Calu3 (cell line): ENCODE data around the gene KLF14. TPM values are rescaled to one million over a fixed set of nuclear protein-coding genes. Genes with fewer than 3 reads are reported as not detected.

Experiments
- BruUV-seq: library from RNA; stranded (reverse); fragments of 400-500 nt; replicated peaks from 2 replicates; lab custom pipeline; 2021; lab: Mats Ljungman, UMichigan
- CTCF ChIA-PET: fragments of 300-600 bp; sonication (Branson Sonifier 250); formaldehyde crosslinking; loops from one replicate; lab custom pipeline; 2022; ENCODE audit warnings: antibody characterized with exemption; lab: Charles Lee
- DNase-seq: peaks from one replicate; pipeline ENCODE4 v3.0.0; 2022
- H3K27ac Mint-ChIP-seq: one replicate; pipeline ENCODE4 v1.8.0; 2022; ENCODE audit warnings: mixed read lengths; ENCODE audit not compliant: unreplicated experiment
- H3K27me3 Mint-ChIP-seq: one replicate; pipeline ENCODE4 v1.8.0; 2022; ENCODE audit warnings: mixed read lengths; ENCODE audit not compliant: unreplicated experiment
- H3K36me3 Mint-ChIP-seq: one replicate; pipeline ENCODE4 v1.8.0; 2022; ENCODE audit warnings: mild to moderate bottlenecking, moderate library complexity, mixed read lengths; ENCODE audit not compliant: insufficient read depth, unreplicated experiment
- H3K4me1 Mint-ChIP-seq: one replicate; pipeline ENCODE4 v1.8.0; 2022; ENCODE audit warnings: mild to moderate bottlenecking, low read depth, mixed read lengths; ENCODE audit not compliant: unreplicated experiment
- H3K4me3 Mint-ChIP-seq: one replicate; pipeline ENCODE4 v1.8.0; 2022; ENCODE audit warnings: mild to moderate bottlenecking, low read depth, moderate library complexity, mixed read lengths; ENCODE audit not compliant: unreplicated experiment
- H3K9me3 Mint-ChIP-seq: one replicate; pipeline ENCODE4 v1.8.0; 2022; ENCODE audit warnings: low read depth, mixed read lengths; ENCODE audit not compliant: unreplicated experiment
- CTCF ChIP-seq: fragments of 200-600 bp; IDR thresholded peaks from one replicate; pipeline ENCODE4 v1.8.0; 2022; ENCODE audit warnings: antibody characterized with exemption; ENCODE audit not compliant: unreplicated experiment
- intact Hi-C: fragments of 100-400 bp; cut with micrococcal nuclease; formaldehyde crosslinking; loops from one replicate; pipeline ENCODE4 v1.10.0; 2022; ENCODE audit not compliant: unreplicated experiment
- total RNA-seq: library from RNA; stranded (reverse); gene quantifications from 2 replicates; pipeline ENCODE4 v1.2.3, GENCODE V29; 2022

KLF14 gene
- total RNA-seq, 1 experiment from 2014 or later: 0.17 TPM

- DNase-seq: no peak
- Mint-ChIP-seq H3K36me3 (no peaks in the 10 kb centered on the region), H3K9me3 (peaks cover 3% of the 10 kb centered on the region), H3K4me1 (no peaks in the 10 kb centered on the region), H3K4me3 (no peak overlapping the region), H3K27ac (no peak overlapping the region), H3K27me3 (peaks cover 67% of the 10 kb centered on the region)
- intact Hi-C loops: no loop called here
- no peak for TF ChIP-seq CTCF
- CTCF ChIA-PET: no interaction called here
- no TSS peak for BruUV-seq
These were observed 26.0 kb downstream of the KLF14 start for GRCh38 chr7:130708001-130708400.

GRCh38 chr7:130703851-130704250 is 30.2 kb downstream of the KLF14 start:
- H3K27ac Mint-ChIP-seq: no peak overlapping the region
- intact Hi-C loops: no loop called here
- CTCF ChIA-PET: no interaction called here
- no peak overlapping the region for H3K4me3 Mint-ChIP-seq
- no peaks in the 10 kb centered on the region for H3K4me1 Mint-ChIP-seq
- no peaks in the 10 kb centered on the region for H3K36me3 Mint-ChIP-seq
- DNase-seq: no peak
- no peak for TF ChIP-seq CTCF
- H3K9me3 Mint-ChIP-seq: peaks cover 3% of the 10 kb centered on the region
- H3K27me3 Mint-ChIP-seq: peaks cover 34% of the 10 kb centered on the region
- BruUV-seq: no TSS peak

GRCh38 chr7:130701650-130702049 is 32.4 kb downstream of the KLF14 start:
- Mint-ChIP-seq H3K9me3 (no peaks in the 10 kb centered on the region), H3K27ac (no peak overlapping the region)
- intact Hi-C loops: no loop called here

GRCh38 chr7:130700760-130701159 is 33.2 kb downstream of the KLF14 start:
- Mint-ChIP-seq H3K27ac (no peak overlapping the region), H3K36me3 (no peaks in the 10 kb centered on the region), H3K27me3 (peaks cover 4% of the 10 kb centered on the region), H3K9me3 (no peaks in the 10 kb centered on the region), H3K4me1 (no peaks in the 10 kb centered on the region), H3K4me3 (no peak overlapping the region)
- CTCF ChIA-PET: no interaction called here
- BruUV-seq: no TSS peak
- intact Hi-C loops: no loop called here
- TF ChIP-seq CTCF: no peak
- DNase-seq: no peak

More at GRCh38 chr7:130701650-130702049, 32.4 kb downstream of the KLF14 start:
- no TSS peak for BruUV-seq
- Mint-ChIP-seq H3K36me3 (no peaks in the 10 kb centered on the region), H3K27me3 (peaks cover 12% of the 10 kb centered on the region), H3K4me1 (no peaks in the 10 kb centered on the region), H3K4me3 (no peak overlapping the region)
- no peak for TF ChIP-seq CTCF
- CTCF ChIA-PET: interaction anchor here (0.7 kb wide), 1 partner anchor 12 kb away, joined by 4 read pairs; no protein-coding TSS in a partner anchor
- no peak for DNase-seq
